HG03432 (cell line): ENCODE results near the gene TLN1.

Experiments
- ATAC-seq: cut with Tn5 transposase; IDR thresholded peaks from one replicate; pipeline ENCODE4 v1.9.1; 2021; ENCODE audit warnings: mild to moderate bottlenecking, moderate library complexity; ENCODE audit not compliant: unreplicated experiment

Gene TLN1

GRCh38 chr9:35729101-35729500, 2.9 kb downstream of the TLN1 start:
- ATAC-seq = no peak

GRCh38 chr9:35728041-35728971, 3.7 kb downstream of the TLN1 start:
- no peak for ATAC-seq

- no peak for ATAC-seq
These were observed 4.3 kb downstream of the TLN1 start for GRCh38 chr9:35727676-35728040.

GRCh38 chr9:35726931-35727330, 5.1 kb downstream of the TLN1 start:
- ATAC-seq = peak; percentile 40

- no peak for ATAC-seq
These were observed 6.6 kb downstream of the TLN1 start for GRCh38 chr9:35725362-35725761.

- no peak for ATAC-seq
These were observed 8.1 kb downstream of the TLN1 start for GRCh38 chr9:35723908-35724307.

GRCh38 chr9:35723426-35723825, 8.6 kb downstream of the TLN1 start:
- ATAC-seq = no peak

- no peak for ATAC-seq
These were observed 12.4 kb downstream of the TLN1 start for GRCh38 chr9:35719546-35719945.

GRCh38 chr9:35718721-35719511, 13.1 kb downstream of the TLN1 start:
- no peak for ATAC-seq

GRCh38 chr9:35717132-35717870, 14.7 kb downstream of the TLN1 start:
- ATAC-seq = no peak

- no peak for ATAC-seq
These were observed 15.8 kb downstream of the TLN1 start for GRCh38 chr9:35716230-35716629.

- ATAC-seq = no peak
These were observed 17.3 kb downstream of the TLN1 start for GRCh38 chr9:35714579-35715252.

- ATAC-seq = no peak
These were observed 17.9 kb downstream of the TLN1 start for GRCh38 chr9:35714123-35714522.

- ATAC-seq = no peak
These were observed 18.4 kb downstream of the TLN1 start for GRCh38 chr9:35713578-35713977.

- ATAC-seq = no peak
These were observed 19.1 kb downstream of the TLN1 start for GRCh38 chr9:35712762-35713400.

GRCh38 chr9:35711501-35712428, 20.2 kb downstream of the TLN1 start:
- ATAC-seq = no peak

- ATAC-seq = no peak
These were observed 21.0 kb downstream of the TLN1 start for GRCh38 chr9:35710818-35711500.

- no peak for ATAC-seq
These were observed 23.8 kb downstream of the TLN1 start for GRCh38 chr9:35708146-35708545.

GRCh38 chr9:35706951-35707350, 25.0 kb downstream of the TLN1 start:
- no peak for ATAC-seq
